ENCODE measurements around the gene FTCD.

FTCD gene

GRCh38 chr21:46189959-46190490 lies 34.6 kb upstream of the FTCD start:
- TF ChIP-seq CTCF (conservative IDR thresholded peaks at IDR 0.05), result no peak
- H3K27ac ChIP-seq, result peak overlapping the region; percentile 98

- TF ChIP-seq CTCF (conservative IDR thresholded peaks at IDR 0.05), result no peak
- H3K27ac ChIP-seq, result peak overlapping the region; percentile 98
Measured at GRCh38 chr21:46189213-46189958, 34.0 kb upstream of the FTCD start.

GRCh38 chr21:46188226-46189212 lies 33.1 kb upstream of the FTCD start:
- H3K27ac ChIP-seq, result peak overlapping the region; percentile 98
- no peak for TF ChIP-seq CTCF (conservative IDR thresholded peaks at IDR 0.05)

GRCh38 chr21:46187814-46188213 lies 32.4 kb upstream of the FTCD start:
- H3K27ac ChIP-seq, result peak overlapping the region; percentile 98
- TF ChIP-seq CTCF (conservative IDR thresholded peaks at IDR 0.05), result no peak

GRCh38 chr21:46187261-46187660 lies 31.9 kb upstream of the FTCD start:
- peak overlapping the region; percentile 98 for H3K27ac ChIP-seq
- TF ChIP-seq CTCF (conservative IDR thresholded peaks at IDR 0.05), result no peak

- no peak overlapping the region for H3K27ac ChIP-seq
- no peak for TF ChIP-seq CTCF (conservative IDR thresholded peaks at IDR 0.05)
Measured at GRCh38 chr21:46185716-46186115, 30.3 kb upstream of the FTCD start.
